ENCODE data around the gene ARID1A. TPM values are rescaled to one million over a fixed set of nuclear protein-coding genes. Genes with fewer than 3 reads are reported as not detected.

ARID1A gene
- total and polyA plus RNA-seq, 9 of the 15 experiments (the other 6 are each of a cell fraction or from before 2014, with no cell fraction given), result 8.3 to 88.3 (median 22.5) TPM

DNA sequence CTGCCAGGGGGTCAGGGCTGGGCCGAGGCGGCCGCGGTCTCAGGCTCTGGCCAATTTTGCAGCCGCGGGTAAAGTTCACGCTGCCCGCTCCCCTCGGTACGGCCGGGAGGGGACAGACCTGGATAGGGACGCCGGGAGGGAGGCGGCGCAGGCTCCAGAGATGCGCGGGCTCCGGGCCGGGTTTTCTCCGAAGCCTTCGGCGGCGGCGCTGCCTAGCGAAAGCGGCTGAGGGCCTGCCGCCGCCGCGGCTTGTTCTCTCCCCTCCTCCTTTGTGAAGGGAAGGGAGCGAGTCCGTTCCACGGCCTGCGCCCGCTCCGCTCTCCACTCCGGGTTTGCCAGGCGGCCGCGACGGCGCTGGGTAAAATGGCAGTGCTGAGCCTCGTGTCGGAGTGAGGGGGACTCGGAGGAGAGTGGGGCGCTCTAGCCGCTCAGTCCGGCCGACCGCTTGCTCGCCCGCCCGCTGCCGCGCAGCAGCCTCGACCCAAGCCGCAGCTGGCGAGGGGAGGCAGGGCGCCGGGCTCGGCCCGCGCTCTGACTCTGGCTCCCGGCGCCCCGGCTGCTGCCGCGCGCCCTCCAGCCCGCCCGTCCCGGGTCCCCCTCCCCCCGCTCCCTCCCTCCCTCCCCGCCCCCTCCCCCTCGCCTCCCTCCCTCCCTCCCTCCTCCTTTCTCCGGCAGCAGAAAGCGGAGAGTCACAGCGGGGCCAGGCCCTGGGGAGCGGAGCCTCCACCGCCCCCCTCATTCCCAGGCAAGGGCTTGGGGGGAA, at the start of gene ARID1A (continued):
- TF ChIP-seq POU5F1 (IDR thresholded peaks at IDR 0.05; ENCODE audit: borderline replicate concordance, low read depth, low read length, partially characterized antibody) (no peak), TAL1 (IDR thresholded peaks at IDR 0.05) (no peak), POLR2B (IDR thresholded peaks at IDR 0.05; ENCODE audit: low read depth, partially characterized antibody) (peak; percentile 59), KAT2B (IDR thresholded peaks at IDR 0.05; ENCODE audit: low read depth, low read length) (no peak), SOX6 (IDR thresholded peaks at IDR 0.05) (peak; percentile 91), SNIP1 (IDR thresholded peaks at IDR 0.05; ENCODE audit: low read depth) (no peak), ZNF282 (CRISPR knock-in tag; IDR thresholded peaks at IDR 0.05) (peak; percentile 89), PHF21A (IDR thresholded peaks at IDR 0.05; ENCODE audit: borderline replicate concordance, low read depth) (peak; percentile 90; the same call in 1 of the 2 replicates), ZNF561 (CRISPR knock-in tag; conservative IDR thresholded peaks at IDR 0.05) (no peak)
- TF ChIP-seq, protein P1, sequence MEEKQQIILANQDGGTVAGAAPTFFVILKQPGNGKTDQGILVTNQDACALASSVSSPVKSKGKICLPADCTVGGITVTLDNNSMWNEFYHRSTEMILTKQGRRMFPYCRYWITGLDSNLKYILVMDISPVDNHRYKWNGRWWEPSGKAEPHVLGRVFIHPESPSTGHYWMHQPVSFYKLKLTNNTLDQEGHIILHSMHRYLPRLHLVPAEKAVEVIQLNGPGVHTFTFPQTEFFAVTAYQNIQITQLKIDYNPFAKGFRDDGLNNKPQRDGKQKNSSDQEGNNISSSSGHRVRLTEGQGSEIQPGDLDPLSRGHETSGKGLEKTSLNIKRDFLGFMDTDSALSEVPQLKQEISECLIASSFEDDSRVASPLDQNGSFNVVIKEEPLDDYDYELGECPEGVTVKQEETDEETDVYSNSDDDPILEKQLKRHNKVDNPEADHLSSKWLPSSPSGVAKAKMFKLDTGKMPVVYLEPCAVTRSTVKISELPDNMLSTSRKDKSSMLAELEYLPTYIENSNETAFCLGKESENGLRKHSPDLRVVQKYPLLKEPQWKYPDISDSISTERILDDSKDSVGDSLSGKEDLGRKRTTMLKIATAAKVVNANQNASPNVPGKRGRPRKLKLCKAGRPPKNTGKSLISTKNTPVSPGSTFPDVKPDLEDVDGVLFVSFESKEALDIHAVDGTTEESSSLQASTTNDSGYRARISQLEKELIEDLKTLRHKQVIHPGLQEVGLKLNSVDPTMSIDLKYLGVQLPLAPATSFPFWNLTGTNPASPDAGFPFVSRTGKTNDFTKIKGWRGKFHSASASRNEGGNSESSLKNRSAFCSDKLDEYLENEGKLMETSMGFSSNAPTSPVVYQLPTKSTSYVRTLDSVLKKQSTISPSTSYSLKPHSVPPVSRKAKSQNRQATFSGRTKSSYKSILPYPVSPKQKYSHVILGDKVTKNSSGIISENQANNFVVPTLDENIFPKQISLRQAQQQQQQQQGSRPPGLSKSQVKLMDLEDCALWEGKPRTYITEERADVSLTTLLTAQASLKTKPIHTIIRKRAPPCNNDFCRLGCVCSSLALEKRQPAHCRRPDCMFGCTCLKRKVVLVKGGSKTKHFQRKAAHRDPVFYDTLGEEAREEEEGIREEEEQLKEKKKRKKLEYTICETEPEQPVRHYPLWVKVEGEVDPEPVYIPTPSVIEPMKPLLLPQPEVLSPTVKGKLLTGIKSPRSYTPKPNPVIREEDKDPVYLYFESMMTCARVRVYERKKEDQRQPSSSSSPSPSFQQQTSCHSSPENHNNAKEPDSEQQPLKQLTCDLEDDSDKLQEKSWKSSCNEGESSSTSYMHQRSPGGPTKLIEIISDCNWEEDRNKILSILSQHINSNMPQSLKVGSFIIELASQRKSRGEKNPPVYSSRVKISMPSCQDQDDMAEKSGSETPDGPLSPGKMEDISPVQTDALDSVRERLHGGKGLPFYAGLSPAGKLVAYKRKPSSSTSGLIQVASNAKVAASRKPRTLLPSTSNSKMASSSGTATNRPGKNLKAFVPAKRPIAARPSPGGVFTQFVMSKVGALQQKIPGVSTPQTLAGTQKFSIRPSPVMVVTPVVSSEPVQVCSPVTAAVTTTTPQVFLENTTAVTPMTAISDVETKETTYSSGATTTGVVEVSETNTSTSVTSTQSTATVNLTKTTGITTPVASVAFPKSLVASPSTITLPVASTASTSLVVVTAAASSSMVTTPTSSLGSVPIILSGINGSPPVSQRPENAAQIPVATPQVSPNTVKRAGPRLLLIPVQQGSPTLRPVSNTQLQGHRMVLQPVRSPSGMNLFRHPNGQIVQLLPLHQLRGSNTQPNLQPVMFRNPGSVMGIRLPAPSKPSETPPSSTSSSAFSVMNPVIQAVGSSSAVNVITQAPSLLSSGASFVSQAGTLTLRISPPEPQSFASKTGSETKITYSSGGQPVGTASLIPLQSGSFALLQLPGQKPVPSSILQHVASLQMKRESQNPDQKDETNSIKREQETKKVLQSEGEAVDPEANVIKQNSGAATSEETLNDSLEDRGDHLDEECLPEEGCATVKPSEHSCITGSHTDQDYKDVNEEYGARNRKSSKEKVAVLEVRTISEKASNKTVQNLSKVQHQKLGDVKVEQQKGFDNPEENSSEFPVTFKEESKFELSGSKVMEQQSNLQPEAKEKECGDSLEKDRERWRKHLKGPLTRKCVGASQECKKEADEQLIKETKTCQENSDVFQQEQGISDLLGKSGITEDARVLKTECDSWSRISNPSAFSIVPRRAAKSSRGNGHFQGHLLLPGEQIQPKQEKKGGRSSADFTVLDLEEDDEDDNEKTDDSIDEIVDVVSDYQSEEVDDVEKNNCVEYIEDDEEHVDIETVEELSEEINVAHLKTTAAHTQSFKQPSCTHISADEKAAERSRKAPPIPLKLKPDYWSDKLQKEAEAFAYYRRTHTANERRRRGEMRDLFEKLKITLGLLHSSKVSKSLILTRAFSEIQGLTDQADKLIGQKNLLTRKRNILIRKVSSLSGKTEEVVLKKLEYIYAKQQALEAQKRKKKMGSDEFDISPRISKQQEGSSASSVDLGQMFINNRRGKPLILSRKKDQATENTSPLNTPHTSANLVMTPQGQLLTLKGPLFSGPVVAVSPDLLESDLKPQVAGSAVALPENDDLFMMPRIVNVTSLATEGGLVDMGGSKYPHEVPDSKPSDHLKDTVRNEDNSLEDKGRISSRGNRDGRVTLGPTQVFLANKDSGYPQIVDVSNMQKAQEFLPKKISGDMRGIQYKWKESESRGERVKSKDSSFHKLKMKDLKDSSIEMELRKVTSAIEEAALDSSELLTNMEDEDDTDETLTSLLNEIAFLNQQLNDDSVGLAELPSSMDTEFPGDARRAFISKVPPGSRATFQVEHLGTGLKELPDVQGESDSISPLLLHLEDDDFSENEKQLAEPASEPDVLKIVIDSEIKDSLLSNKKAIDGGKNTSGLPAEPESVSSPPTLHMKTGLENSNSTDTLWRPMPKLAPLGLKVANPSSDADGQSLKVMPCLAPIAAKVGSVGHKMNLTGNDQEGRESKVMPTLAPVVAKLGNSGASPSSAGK (IDR thresholded peaks at IDR 0.05), result peak; percentile 69
- TF ChIP-seq, protein P2, sequence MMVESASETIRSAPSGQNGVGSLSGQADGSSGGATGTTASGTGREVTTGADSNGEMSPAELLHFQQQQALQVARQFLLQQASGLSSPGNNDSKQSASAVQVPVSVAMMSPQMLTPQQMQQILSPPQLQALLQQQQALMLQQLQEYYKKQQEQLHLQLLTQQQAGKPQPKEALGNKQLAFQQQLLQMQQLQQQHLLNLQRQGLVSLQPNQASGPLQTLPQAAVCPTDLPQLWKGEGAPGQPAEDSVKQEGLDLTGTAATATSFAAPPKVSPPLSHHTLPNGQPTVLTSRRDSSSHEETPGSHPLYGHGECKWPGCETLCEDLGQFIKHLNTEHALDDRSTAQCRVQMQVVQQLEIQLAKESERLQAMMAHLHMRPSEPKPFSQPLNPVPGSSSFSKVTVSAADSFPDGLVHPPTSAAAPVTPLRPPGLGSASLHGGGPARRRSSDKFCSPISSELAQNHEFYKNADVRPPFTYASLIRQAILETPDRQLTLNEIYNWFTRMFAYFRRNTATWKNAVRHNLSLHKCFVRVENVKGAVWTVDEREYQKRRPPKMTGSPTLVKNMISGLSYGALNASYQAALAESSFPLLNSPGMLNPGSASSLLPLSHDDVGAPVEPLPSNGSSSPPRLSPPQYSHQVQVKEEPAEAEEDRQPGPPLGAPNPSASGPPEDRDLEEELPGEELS (CRISPR knock-in tag; IDR thresholded peaks at IDR 0.05; ENCODE audit: borderline replicate concordance), result peak; percentile 93

Data from K562 (cell line).